Stimulated activated CD4-positive, alpha-beta T cell treated with anti-CD3 and anti-CD28 coated beads, TNF-alpha, amount 100 ng/mL, for 24 hours (primary cell): Measurements from ENCODE around the gene SLC44A1.

Source experiments
- DNase-seq, 3 experiments: peaks; one replicate each; pipeline ENCODE4 v3.0.0-alpha.2; 2020; ENCODE audit warnings: low read depth in 3 of 3

The SLC44A1 gene

DNA sequence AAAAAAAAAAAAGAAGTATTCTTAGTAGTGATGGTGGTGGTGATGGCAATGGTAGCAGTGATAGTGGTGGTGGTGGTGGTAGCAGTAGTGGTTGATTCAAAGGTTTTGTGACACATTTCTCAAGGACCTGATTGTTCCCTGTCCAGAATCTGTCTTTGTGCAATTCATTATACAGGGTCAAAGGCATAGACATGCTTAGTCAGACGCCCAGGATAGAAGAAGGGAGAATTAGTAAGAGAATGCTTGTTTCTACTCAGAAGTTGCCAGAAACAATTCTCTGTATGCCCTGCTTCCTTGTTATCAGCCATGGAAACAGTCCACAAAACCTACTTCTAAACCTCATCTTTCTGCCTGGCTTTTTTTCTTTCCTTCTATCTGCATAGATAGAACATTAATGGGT lies 89.4 kb downstream of the SLC44A1 start:
- no peak for DNase-seq

DNA sequence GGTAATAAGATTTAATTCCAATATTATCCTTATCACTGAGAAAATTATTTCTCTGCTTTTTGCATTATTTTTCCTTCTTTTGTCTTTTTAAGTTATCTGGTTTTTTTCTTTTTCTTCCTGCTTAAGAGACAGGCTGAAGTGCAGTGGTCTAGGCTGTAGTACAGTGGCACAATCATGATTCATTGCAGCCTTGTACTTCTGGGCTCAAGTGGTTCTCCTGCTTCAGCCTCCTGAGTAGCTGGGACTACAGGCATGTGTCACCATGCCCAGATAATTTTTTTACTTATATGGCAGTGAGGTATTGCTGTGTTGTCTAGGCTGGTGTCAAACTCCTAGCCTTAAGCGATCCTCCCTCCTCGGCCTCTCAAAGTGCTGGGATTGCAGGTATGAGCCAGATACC lies 93.9 kb downstream of the SLC44A1 start:
- no peak for DNase-seq

DNA sequence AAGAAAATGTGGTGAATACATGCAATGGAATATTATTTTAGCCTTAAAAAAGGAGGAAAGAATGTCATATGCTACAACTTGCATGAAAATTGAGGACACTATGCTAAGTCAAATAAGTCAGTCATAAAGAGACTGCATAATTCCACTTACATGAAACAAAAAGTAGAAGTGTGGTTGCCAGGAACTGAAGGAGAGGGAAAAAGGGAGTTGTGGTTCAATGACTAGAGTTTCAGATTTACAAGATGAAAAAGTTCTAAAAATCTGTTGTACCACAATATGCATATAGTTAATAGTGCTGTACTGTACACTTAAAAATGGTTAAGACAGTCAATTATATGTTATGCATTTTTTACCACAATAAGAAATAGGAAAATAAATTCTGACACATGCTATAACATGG lies 95.4 kb downstream of the SLC44A1 start:
- no peak for DNase-seq

DNA sequence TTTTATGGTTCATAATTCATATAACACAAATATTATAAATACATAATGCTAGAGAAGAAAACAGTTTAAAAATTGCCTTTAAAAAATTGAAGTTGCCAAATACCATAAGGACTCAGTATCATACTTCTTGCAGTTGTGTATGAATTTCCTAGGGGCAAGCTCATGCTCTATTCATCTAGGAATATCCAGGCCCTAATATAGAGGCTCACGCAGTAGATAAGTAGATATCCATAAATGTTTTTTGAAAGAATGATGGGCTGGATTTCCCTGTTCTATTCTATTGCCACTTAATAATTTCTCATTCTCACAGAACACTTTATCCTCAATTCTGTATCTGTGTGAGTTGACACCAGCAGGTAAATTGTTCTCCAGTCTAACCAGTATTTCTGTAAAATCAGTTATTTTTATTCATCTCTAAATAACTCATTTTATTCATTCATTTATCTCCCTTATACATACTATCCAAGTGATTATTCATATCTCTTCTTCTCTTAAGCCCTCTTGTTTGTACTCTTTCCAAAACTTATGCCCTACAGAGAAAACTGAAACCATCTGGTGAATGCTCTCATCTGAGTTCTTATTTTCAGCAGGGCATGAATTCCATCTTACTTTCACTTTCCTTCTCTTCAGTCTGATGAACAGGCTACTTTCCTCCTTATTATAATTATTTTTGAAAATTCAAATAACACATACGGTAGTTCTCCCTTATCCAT lies 97.1 kb downstream of the SLC44A1 start:
- DNase-seq, result no peak

DNA sequence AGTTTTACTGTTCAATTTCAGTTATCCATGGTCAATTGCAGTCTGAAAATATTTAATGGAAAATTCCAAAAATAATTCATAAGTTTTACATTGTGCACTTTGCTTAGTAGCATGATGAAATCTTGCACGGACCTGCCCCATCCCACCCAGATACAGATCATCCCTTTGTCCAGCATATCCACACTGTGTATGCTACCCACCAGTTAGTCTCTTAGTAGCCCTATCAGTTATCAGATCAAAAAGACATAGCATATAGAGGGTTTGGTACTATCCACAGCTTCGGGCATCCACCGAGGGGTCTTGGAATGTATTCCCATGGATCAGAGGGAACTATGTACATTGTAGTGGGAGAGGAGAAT lies 97.7 kb downstream of the SLC44A1 start:
- DNase-seq, result no peak

DNA sequence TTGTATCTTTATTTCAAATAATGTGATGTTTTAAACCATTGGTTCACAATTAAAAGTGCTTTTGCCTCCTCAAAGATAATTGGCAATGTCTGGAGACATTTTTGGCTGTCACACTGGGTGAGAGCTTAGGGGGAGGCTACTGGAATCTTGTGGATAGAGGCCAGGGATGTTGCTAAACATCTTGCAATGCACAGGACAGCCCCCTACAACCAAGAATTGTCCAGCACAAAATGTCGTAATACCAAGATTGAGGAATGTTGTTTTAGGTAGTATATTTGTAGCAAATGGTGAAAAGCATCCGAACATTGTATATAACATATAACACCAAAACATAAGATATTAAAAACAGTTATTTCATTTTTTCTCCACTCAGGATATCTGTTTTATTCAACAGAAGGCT lies 99.8 kb downstream of the SLC44A1 start:
- DNase-seq, result no peak

DNA sequence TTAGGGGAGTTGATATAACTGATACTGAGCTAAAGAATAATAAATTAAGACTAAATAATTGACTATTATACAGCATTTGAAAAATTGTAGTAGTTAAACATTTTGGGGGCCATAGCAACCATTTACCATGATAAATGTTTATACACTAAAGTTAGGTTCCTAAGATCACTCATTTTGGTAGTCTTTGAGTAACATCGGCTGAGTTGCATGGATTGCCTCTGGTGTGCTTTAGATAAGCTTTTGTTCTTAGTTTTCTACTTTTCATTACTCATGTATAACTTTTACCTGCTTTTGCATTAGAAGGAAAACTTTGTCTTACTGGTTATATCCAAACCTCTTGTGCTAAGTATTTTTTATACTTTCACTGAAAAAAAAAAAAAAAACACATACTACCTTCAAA lies 101.2 kb downstream of the SLC44A1 start:
- no peak for DNase-seq

DNA sequence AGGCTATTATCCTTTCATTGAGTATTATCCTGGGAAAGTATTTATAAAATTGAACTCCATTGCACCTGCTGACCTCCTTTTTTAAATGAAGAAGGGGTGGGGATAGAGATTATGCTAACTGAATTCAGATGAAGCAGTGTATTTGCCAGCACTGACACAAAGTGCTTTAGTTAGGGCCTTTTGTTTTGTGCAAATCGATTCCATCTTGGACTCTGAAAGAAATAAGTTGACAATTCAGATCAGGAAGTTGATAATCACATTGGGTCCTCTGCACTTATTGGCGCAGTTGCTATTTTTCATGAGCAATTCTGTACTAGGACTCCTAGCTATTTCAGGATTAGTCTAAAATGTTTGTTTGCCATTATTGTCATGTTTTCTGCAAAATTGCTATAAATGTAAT lies 101.8 kb downstream of the SLC44A1 start:
- DNase-seq, result no peak

DNA sequence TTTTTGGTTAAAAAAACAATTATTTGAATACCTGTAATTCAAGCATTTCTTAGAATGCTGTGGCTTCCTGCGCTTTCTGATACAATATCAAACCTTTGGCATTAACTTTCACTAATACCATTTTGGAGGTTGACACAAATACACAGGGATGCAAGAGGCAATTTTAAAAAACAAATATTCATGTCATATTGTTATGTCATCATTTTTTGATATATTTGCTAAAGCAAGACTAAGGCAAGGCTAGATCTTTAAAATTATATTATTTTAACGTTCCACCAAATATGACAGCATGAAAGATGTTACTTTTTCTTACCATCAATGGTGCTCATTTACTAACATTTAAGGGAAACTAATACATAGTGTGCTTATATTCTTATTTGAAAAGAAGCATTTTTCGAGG lies 110.0 kb downstream of the SLC44A1 start:
- no peak for DNase-seq

DNA sequence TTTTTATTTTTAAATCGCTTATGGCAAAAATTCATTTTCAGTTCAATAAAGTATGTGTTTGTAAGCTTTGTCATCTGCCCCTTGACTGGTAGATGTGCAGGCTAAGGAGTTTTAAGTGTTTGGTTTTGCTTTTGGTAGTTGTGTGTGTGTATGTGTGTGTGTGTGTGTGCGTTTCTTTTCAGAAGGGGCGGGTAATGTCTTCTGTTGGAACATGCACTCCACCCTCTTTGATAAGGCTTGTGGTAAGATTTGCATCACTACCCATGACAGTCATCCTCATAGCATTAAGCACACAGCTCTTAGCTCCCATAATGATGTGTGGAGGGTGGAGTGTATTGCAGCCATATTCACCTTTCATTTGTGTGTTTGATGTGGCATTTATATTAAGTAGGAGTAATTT lies 111.3 kb downstream of the SLC44A1 start:
- no peak for DNase-seq

DNA sequence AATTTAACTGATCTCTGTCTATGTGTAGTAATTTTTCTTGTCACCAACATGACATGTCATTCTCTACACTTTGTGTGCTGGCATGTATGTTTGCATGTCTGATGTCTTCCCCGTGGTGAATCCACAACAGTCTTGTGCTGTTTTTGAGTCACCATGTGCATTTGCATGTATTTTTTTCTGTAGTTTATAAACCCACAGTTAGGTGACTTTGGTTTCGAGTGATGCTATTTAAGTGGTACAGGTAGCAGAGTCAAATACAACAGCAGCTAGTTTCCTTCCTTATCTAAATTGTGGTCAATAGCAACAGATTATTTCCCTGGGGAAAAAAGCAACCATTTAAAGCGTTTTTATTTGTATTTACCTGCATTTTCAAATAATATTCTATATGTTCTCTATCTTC lies 113.5 kb downstream of the SLC44A1 start:
- DNase-seq, result no peak

DNA sequence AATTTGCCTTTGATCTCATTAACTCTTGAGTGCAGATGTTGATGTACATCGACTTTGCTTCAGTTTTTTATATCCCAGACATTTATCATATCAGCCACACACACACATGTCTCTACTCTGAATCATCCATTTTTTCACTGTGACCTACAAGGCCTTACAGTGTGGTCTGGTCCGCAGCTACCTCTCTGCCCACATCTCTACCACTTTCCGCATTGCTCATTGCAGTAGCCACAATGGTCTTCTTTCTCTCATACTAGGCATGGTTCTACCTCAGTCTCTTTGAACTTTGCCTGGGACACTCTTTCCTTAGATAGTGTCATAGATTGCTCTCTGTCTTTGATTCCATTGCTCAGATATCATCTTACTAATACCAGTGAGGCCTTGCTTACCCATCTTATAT lies 115.4 kb downstream of the SLC44A1 start:
- DNase-seq, result peak in 2 of 3 experiments; percentile 10 to 56

DNA sequence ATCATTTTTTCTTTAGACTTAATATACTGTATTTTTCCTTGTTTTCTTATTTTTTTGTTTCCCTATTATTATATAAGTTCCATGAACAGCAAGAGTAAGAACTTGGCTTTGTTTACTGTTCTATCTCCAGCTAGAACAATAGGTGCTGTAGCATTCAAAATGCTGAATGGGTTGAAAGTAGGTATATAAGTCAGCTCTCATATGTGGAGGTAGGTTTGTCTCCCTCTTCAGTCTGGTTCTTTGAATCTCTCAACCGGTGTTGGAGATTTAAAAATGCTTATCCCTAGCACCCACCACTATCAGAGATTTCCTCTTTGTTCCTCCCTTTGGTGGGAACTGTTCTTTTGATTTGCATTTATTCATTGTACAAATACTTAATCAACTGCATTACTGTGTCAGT lies 115.9 kb downstream of the SLC44A1 start:
- DNase-seq, result no peak

DNA sequence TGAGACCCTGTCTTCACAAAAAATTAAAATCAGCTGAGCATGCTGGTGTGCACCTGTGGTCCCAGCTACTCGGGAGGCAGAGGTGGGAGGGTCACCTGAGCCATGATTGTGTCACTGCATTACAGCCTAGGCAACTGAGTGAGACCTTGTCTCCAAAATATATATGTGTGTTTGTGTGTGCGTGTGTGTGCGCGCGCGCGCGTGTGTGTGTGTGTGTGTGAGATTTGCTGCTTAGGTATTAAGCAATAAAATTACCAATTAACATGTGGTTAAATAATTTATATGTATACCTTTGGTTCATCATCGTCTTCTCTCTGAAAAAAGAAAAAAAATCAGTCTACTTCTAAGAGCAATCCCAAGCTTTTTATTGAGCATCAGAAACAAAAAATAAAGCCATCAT lies 117.4 kb downstream of the SLC44A1 start:
- no peak for DNase-seq

DNA sequence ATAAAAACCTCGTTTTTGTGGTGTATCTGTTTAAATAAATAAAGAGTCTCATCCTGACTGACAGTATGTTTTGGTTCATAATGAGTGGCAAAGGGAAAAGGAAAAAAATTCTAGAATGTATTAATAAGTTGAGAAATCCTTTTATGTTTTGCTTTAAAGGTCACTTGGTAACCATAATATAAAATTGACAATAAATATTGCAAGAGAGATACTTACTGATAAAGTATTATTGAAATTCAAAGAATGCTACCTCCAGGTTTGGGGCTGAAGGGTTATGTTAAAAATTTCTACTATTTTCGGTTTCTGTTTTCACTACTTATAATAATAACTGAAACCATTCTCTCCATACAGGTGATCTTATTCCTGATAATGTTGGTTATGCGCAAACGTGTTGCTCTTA lies 118.0 kb downstream of the SLC44A1 start:
- no peak for DNase-seq

DNA sequence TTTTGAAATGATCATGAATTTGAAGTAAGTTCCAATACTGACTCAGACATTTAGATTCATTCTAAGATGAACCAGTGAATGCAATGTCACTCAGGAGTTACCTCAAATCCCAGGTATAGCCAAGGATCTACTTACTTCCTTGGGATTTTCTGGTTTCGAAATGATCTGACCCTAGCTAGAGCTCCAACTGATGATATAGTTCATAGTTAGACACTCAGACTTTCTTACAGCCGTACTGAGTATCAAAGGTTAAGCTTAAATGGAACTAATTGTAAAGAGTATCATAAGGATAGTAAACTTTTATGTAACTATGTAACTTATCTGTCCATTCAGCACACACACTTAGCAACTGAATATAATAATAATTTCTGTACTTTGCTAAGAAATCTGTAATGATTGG lies 119.4 kb downstream of the SLC44A1 start:
- no peak for DNase-seq

DNA sequence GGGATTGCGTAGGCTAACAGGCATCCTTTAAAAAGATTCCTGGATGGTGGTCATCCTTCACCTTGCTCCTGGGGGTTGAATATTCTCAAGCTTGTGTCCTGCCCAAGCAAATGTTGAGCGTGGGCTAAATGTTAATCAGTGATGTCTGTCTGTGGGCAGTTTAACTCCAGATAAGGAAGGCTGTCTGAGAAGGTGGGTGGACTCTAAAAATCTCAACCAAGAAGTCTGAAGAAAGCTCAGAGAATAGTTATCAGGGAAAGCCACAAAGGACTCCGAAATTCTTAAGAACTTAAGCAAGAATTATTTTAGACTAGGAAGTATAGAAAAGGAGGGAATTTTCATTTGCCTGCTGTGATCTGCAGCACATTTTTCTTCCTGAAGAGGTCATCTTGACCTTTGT lies 125.5 kb downstream of the SLC44A1 start:
- no peak for DNase-seq

DNA sequence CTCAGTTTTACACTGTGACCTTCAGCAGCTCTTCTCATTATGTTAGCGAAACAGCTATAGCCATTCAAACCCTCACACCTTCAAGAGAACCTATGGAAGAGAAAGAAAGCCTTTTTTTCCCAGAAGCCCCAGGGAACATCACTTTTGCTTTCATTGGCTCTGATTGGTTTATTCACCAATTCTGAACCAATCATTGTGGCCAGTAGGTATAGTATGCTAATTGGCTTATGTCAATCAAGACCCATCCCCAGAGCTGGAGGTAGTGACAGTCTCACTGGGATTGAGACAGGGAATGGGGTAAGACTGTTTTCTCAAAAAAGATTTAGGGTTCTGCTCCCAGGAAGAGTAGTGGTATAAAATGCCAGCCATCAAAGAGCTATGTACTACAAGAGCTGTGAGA lies 129.3 kb downstream of the SLC44A1 start:
- DNase-seq, result no peak

DNA sequence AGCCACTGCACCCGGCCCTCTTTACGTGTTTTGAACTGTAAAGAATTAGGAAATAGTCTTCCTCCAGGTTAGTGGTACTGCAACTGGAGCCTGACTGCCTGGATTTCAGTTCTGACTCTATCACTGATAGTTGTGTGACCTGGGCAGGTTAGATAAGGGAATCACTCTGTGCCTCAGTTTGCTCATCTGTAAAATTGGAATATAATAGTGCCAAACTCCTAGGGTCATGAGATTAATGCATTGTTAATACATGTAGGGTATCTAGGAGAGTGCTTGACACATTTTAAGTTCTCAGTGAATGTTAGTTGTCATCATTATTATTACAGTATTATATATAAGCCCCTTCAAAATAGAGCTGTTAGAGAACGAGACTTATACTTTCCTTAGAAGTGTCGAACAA lies 130.9 kb downstream of the SLC44A1 start:
- no peak for DNase-seq

DNA sequence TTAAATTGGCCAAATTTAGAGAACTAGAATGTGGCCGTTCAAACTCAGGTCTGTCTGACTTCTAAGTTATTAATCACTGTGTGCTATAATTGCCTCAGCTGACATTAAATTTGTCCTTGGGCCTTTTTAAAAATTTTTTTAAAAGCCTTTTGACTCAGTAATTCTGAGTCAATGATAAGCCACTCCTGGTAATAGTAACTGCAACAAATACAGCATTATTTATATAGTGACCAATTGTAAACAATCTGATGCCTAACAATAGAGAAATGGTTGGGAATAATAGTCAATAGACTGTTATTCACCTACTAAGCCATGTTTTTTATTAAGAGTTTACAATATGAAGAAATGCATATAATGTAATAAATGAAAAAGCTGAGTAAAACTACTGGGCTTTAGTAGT lies 132.4 kb downstream of the SLC44A1 start:
- no peak for DNase-seq

DNA sequence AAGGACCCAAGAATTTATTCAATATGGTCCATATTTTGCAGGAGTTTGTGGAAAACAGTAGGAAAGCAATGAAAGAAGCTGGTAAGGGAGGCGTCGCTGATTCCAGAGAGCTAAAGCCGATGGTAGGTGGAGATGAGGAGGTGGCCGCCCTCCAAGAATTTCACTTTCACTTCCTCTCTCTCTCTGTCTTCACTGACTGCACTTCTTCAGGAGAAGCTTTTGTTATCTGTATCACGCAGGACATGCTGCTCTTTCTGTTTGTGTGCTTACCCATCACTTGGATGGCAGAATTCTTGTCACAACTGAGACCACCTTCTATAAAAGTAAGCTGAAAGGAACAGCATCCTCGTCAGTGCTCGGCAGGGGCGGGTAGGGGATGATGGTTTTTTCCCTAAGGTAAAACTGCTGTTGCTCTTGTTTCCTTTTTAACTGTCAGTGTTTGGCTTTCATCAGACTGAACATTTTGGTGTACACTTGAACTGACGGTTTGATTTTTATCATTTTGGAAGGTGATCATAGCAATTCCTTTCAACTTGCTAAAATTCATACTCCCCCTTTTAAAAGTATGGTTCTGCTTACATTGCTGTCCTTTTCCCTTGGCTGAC lies 141.0 kb downstream of the SLC44A1 start:
- peak in 1 of 3 experiments; percentile 7 for DNase-seq

DNA sequence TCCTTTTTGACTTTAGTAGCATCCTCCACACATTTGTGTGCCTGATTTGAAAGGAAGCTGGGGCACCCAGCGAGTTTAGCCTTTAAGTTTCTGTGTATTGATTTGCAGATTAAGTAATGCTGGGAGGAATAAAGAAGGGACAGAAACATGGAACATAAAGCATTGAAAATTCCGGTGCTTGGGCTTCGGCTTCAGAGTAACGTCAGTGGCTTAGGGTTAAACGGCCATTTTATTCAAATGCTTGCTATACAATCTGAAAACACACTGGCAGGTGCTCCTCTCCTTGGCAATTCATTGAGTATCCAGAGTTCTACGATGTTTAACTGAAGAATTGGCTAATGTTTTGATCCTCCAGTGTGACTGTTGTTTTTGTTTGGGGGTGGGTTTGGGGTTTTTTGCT lies 145.3 kb downstream of the SLC44A1 start:
- DNase-seq, result no peak

DNA sequence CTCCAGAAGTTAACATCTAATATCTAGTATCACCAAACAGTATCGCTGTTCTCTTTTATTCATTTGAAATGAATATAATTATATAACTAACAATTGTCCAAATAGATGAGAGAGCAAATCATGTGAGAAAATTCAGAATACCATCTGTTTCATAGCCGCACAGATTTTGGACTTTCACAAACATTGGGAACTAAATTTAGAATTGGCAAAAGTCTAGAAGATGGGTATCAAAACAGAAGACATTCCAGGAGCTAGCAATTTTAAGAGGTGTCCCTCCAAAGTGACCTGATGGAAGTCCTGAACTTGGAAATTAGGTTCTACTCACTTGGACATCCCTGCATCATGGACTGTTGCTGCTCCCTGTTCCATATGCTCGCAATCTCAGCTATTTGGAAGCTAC lies 146.4 kb downstream of the SLC44A1 start:
- DNase-seq, result no peak

DNA sequence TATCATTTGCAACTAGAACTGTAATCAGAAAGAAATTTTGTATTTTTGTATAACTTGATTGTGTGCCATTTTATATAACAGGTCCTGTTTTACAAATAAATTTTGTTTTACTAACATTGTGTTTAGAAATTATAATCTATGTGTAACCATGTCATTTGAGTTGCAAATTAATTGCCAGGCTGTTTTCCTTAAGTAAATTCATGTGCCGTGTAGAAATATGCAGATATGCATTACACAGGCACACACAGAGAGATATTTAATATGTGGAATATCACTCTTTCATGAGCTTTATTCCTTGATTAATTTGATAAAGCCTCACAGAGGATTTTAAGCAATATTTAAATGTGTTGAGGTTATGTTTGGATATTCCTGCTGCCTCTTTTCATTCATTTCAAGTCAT lies 146.8 kb downstream of the SLC44A1 start:
- DNase-seq, result no peak
